ENCODE data around the gene TNFRSF21. TPM values are rescaled to one million over a fixed set of nuclear protein-coding genes. Genes with fewer than 3 reads are reported as not detected.

The TNFRSF21 gene
- total RNA-seq, 4 donors from 2014 or later, result 45.4 to 136 (median 73.4) TPM

GRCh38 chr6:47344022-47344421 lies 34.3 kb upstream of the TNFRSF21 start:
- H3K9me3 ChIP-seq, result no peaks in the 10 kb centered on the region
- in situ Hi-C loops (cut with MboI; ENCODE audit: low pct_ligation_motif_present in 1 of 4, low pct_unique_long_range_greater_than_20kb in 1 of 4, low sequenced_read_pairs in 3 of 4) (no loop called here), intact Hi-C loops (cut with DNase I; ENCODE audit: low total_unique reads) (no loop called here)
- no peak overlapping the region for H3K4me3 ChIP-seq
- no peak overlapping the region for H3K27ac ChIP-seq
- H3K27me3 ChIP-seq, result no peaks in the 10 kb centered on the region
- 11 to 35% methylated on average over 1 of the region's 1 CpG for WGBS, 2 donors (ENCODE audit: low coverage in 1 of 2)
- TF ChIP-seq CTCF (IDR thresholded peaks at IDR 0.05) (no peak), EP300 (IDR thresholded peaks at IDR 0.05; ENCODE audit: low read depth) (no peak), POLR2AphosphoS5 (IDR thresholded peaks at IDR 0.05) (no peak), POLR2A (IDR thresholded peaks at IDR 0.05) (no peak)
- DNase-seq, result peak; percentile 63
- H3K36me3 ChIP-seq, result no peaks in the 10 kb centered on the region
- peaks cover 0 to 18% (median 10%) of the 10 kb centered on the region in 4 donors for H3K4me1 ChIP-seq

- no peaks in the 10 kb centered on the region for H3K36me3 ChIP-seq
- H3K27me3 ChIP-seq, result no peaks in the 10 kb centered on the region
- H3K4me3 ChIP-seq, result no peak overlapping the region
- 60 to 62% methylated on average over 4 of the region's 4 CpGs for WGBS, 2 donors (ENCODE audit: low coverage in 1 of 2)
- intact Hi-C loops (cut with DNase I; ENCODE audit: low total_unique reads) (no loop called here), in situ Hi-C loops (cut with MboI; ENCODE audit: low pct_ligation_motif_present in 1 of 4, low pct_unique_long_range_greater_than_20kb in 1 of 4, low sequenced_read_pairs in 3 of 4) (no loop called here)
- H3K9me3 ChIP-seq, result no peaks in the 10 kb centered on the region
- no peak overlapping the region for H3K27ac ChIP-seq
- H3K4me1 ChIP-seq, result peaks cover 0 to 18% (median 10%) of the 10 kb centered on the region in 4 donors
- TF ChIP-seq CTCF (IDR thresholded peaks at IDR 0.05), result no peak
- no peak for TF ChIP-seq POLR2A (IDR thresholded peaks at IDR 0.05)
- no peak for TF ChIP-seq POLR2AphosphoS5 (IDR thresholded peaks at IDR 0.05)
- TF ChIP-seq EP300 (IDR thresholded peaks at IDR 0.05; ENCODE audit: low read depth), result no peak
- no peak for DNase-seq
Measured at GRCh38 chr6:47343600-47343999, 33.9 kb upstream of the TNFRSF21 start.

- H3K36me3 ChIP-seq, result no peaks in the 10 kb centered on the region
- 78% methylated on average over 8 of the region's 8 CpGs; no CpG with 5 or more reads in 1 of the 2 donors for WGBS, 2 donors (ENCODE audit: low coverage in 1 of 2)
- no peak overlapping the region for H3K27ac ChIP-seq
- no peaks in the 10 kb centered on the region for H3K9me3 ChIP-seq
- no peak overlapping the region for H3K4me3 ChIP-seq
- no peaks in the 10 kb centered on the region for H3K27me3 ChIP-seq
- intact Hi-C loops (cut with DNase I; ENCODE audit: low total_unique reads) (no loop called here), in situ Hi-C loops (cut with MboI; ENCODE audit: low pct_ligation_motif_present in 1 of 4, low pct_unique_long_range_greater_than_20kb in 1 of 4, low sequenced_read_pairs in 3 of 4) (no loop called here)
- peaks cover 0 to 18% (median 10%) of the 10 kb centered on the region in 4 donors for H3K4me1 ChIP-seq
- no peak for DNase-seq
- TF ChIP-seq POLR2AphosphoS5 (IDR thresholded peaks at IDR 0.05) (no peak), EP300 (IDR thresholded peaks at IDR 0.05; ENCODE audit: low read depth) (no peak), POLR2A (IDR thresholded peaks at IDR 0.05) (no peak), CTCF (IDR thresholded peaks at IDR 0.05) (no peak)
Measured at GRCh38 chr6:47342824-47343223, 33.1 kb upstream of the TNFRSF21 start.

GRCh38 chr6:47337519-47337918 lies 27.8 kb upstream of the TNFRSF21 start:
- intact Hi-C loops (cut with DNase I; ENCODE audit: low total_unique reads), result no loop called here
- H3K9me3 ChIP-seq, result no peaks in the 10 kb centered on the region
- 95 to 100% methylated on average over 1 to 2 of the region's 2 CpGs for WGBS, 2 donors (ENCODE audit: low coverage in 1 of 2)
- H3K27ac ChIP-seq, result no peak overlapping the region
- no peak overlapping the region for H3K4me3 ChIP-seq
- no peaks in the 10 kb centered on the region for H3K27me3 ChIP-seq
- in situ Hi-C loops (cut with MboI; ENCODE audit: low pct_ligation_motif_present in 1 of 4, low pct_unique_long_range_greater_than_20kb in 1 of 4, low sequenced_read_pairs in 3 of 4), result no loop called here
- no peaks in the 10 kb centered on the region for H3K4me1 ChIP-seq
- DNase-seq, result no peak
- no peak for TF ChIP-seq CTCF (IDR thresholded peaks at IDR 0.05)
- TF ChIP-seq POLR2AphosphoS5 (IDR thresholded peaks at IDR 0.05), result no peak
- TF ChIP-seq POLR2A (IDR thresholded peaks at IDR 0.05), result no peak
- TF ChIP-seq EP300 (IDR thresholded peaks at IDR 0.05; ENCODE audit: low read depth), result no peak
- H3K36me3 ChIP-seq, result no peaks in the 10 kb centered on the region
